Measurements from ENCODE around the gene MORC2.

The MORC2 gene

GRCh38 chr22:30934053-30934452 lies 34.5 kb downstream of the MORC2 start:
- Histone ChIP-seq H3K27ac (ENCODE audit: low read depth, low read length) (no peak overlapping the region), H3K4me3 (ENCODE audit: low read depth in 1 of 2, low read length in 2 of 2) (no peak overlapping the region), H3K9me3 (ENCODE audit: control insufficient read depth in 1 of 2, low read length in 2 of 2) (no peaks in the 10 kb centered on the region), H3K27me3 (ENCODE audit: control insufficient read depth in 1 of 2, insufficient read depth in 2 of 2, low read length in 2 of 2) (no peaks in the 10 kb centered on the region), H3K9ac (ENCODE audit: low read depth in 1 of 2, low read length in 2 of 2) (no peak overlapping the region), H3K4me1 (ENCODE audit: control insufficient read depth in 1 of 2, insufficient read depth in 2 of 2, low read length in 2 of 2) (no peaks in the 10 kb centered on the region), H3K36me3 (ENCODE audit: control insufficient read depth in 1 of 2, insufficient read depth in 2 of 2, low read length in 2 of 2) (peaks cover 58 to 92% of the 10 kb centered on the region in 2 donors)

- H3K4me3 ChIP-seq (ENCODE audit: low read depth in 1 of 2, low read length in 2 of 2): no peak overlapping the region
- no peaks in the 10 kb centered on the region for H3K27me3 ChIP-seq (ENCODE audit: control insufficient read depth in 1 of 2, insufficient read depth in 2 of 2, low read length in 2 of 2)
- no peak overlapping the region for H3K9ac ChIP-seq (ENCODE audit: low read depth in 1 of 2, low read length in 2 of 2)
- no peak overlapping the region for H3K27ac ChIP-seq (ENCODE audit: low read depth, low read length)
- no peaks in the 10 kb centered on the region for H3K9me3 ChIP-seq (ENCODE audit: control insufficient read depth in 1 of 2, low read length in 2 of 2)
- H3K4me1 ChIP-seq (ENCODE audit: control insufficient read depth in 1 of 2, insufficient read depth in 2 of 2, low read length in 2 of 2): no peaks in the 10 kb centered on the region
- peaks cover 64 to 94% of the 10 kb centered on the region in 2 donors for H3K36me3 ChIP-seq (ENCODE audit: control insufficient read depth in 1 of 2, insufficient read depth in 2 of 2, low read length in 2 of 2)
Observed at GRCh38 chr22:30933457-30933856, 35.1 kb downstream of the MORC2 start.

GRCh38 chr22:30932661-30933060 lies 35.9 kb downstream of the MORC2 start:
- no peak overlapping the region for H3K9ac ChIP-seq (ENCODE audit: low read depth in 1 of 2, low read length in 2 of 2)
- H3K36me3 ChIP-seq (ENCODE audit: control insufficient read depth in 1 of 2, insufficient read depth in 2 of 2, low read length in 2 of 2): peaks cover 66 to 94% of the 10 kb centered on the region in 2 donors
- no peaks in the 10 kb centered on the region for H3K27me3 ChIP-seq (ENCODE audit: control insufficient read depth in 1 of 2, insufficient read depth in 2 of 2, low read length in 2 of 2)
- no peaks in the 10 kb centered on the region for H3K4me1 ChIP-seq (ENCODE audit: control insufficient read depth in 1 of 2, insufficient read depth in 2 of 2, low read length in 2 of 2)
- no peaks in the 10 kb centered on the region for H3K9me3 ChIP-seq (ENCODE audit: control insufficient read depth in 1 of 2, low read length in 2 of 2)
- no peak overlapping the region for H3K27ac ChIP-seq (ENCODE audit: low read depth, low read length)
- H3K4me3 ChIP-seq (ENCODE audit: low read depth in 1 of 2, low read length in 2 of 2): no peak overlapping the region

GRCh38 chr22:30931541-30932300 lies 36.9 kb downstream of the MORC2 start:
- H3K9me3 ChIP-seq (ENCODE audit: control insufficient read depth in 1 of 2, low read length in 2 of 2): no peaks in the 10 kb centered on the region
- H3K27ac ChIP-seq (ENCODE audit: low read depth, low read length): no peak overlapping the region
- H3K4me1 ChIP-seq (ENCODE audit: control insufficient read depth in 1 of 2, insufficient read depth in 2 of 2, low read length in 2 of 2): no peaks in the 10 kb centered on the region
- H3K4me3 ChIP-seq (ENCODE audit: low read depth in 1 of 2, low read length in 2 of 2): no peak overlapping the region
- H3K36me3 ChIP-seq (ENCODE audit: control insufficient read depth in 1 of 2, insufficient read depth in 2 of 2, low read length in 2 of 2): peaks cover 65 to 94% of the 10 kb centered on the region in 2 donors
- H3K27me3 ChIP-seq (ENCODE audit: control insufficient read depth in 1 of 2, insufficient read depth in 2 of 2, low read length in 2 of 2): no peaks in the 10 kb centered on the region
- H3K9ac ChIP-seq (ENCODE audit: low read depth in 1 of 2, low read length in 2 of 2): no peak overlapping the region

- no peak overlapping the region for H3K9ac ChIP-seq (ENCODE audit: low read depth in 1 of 2, low read length in 2 of 2)
- H3K4me3 ChIP-seq (ENCODE audit: low read depth in 1 of 2, low read length in 2 of 2): no peak overlapping the region
- no peak overlapping the region for H3K27ac ChIP-seq (ENCODE audit: low read depth, low read length)
- no peaks in the 10 kb centered on the region for H3K4me1 ChIP-seq (ENCODE audit: control insufficient read depth in 1 of 2, insufficient read depth in 2 of 2, low read length in 2 of 2)
- H3K27me3 ChIP-seq (ENCODE audit: control insufficient read depth in 1 of 2, insufficient read depth in 2 of 2, low read length in 2 of 2): no peaks in the 10 kb centered on the region
- H3K9me3 ChIP-seq (ENCODE audit: control insufficient read depth in 1 of 2, low read length in 2 of 2): no peaks in the 10 kb centered on the region
- peaks cover 64 to 91% of the 10 kb centered on the region in 2 donors for H3K36me3 ChIP-seq (ENCODE audit: control insufficient read depth in 1 of 2, insufficient read depth in 2 of 2, low read length in 2 of 2)
Observed at GRCh38 chr22:30930228-30930627, 38.3 kb downstream of the MORC2 start.

GRCh38 chr22:30928401-30928800 lies 40.2 kb downstream of the MORC2 start:
- no peaks in the 10 kb centered on the region for H3K4me1 ChIP-seq (ENCODE audit: control insufficient read depth in 1 of 2, insufficient read depth in 2 of 2, low read length in 2 of 2)
- peaks cover 49 to 74% of the 10 kb centered on the region in 2 donors for H3K36me3 ChIP-seq (ENCODE audit: control insufficient read depth in 1 of 2, insufficient read depth in 2 of 2, low read length in 2 of 2)
- no peak overlapping the region for H3K9ac ChIP-seq (ENCODE audit: low read depth in 1 of 2, low read length in 2 of 2)

GRCh38 chr22:30927806-30928205 lies 40.8 kb downstream of the MORC2 start:
- no peak overlapping the region for H3K9ac ChIP-seq (ENCODE audit: low read depth in 1 of 2, low read length in 2 of 2)
- H3K4me1 ChIP-seq (ENCODE audit: control insufficient read depth in 1 of 2, insufficient read depth in 2 of 2, low read length in 2 of 2): no peaks in the 10 kb centered on the region
- no peaks in the 10 kb centered on the region for H3K27me3 ChIP-seq (ENCODE audit: control insufficient read depth in 1 of 2, insufficient read depth in 2 of 2, low read length in 2 of 2)
- H3K4me3 ChIP-seq (ENCODE audit: low read depth in 1 of 2, low read length in 2 of 2): no peak overlapping the region
- no peaks in the 10 kb centered on the region for H3K9me3 ChIP-seq (ENCODE audit: control insufficient read depth in 1 of 2, low read length in 2 of 2)
- H3K36me3 ChIP-seq (ENCODE audit: control insufficient read depth in 1 of 2, insufficient read depth in 2 of 2, low read length in 2 of 2): peaks cover 44 to 68% of the 10 kb centered on the region in 2 donors
- H3K27ac ChIP-seq (ENCODE audit: low read depth, low read length): no peak overlapping the region

More at GRCh38 chr22:30928401-30928800, 40.2 kb downstream of the MORC2 start:
- H3K9me3 ChIP-seq (ENCODE audit: control insufficient read depth in 1 of 2, low read length in 2 of 2): no peaks in the 10 kb centered on the region
- H3K27me3 ChIP-seq (ENCODE audit: control insufficient read depth in 1 of 2, insufficient read depth in 2 of 2, low read length in 2 of 2): no peaks in the 10 kb centered on the region
- H3K4me3 ChIP-seq (ENCODE audit: low read depth in 1 of 2, low read length in 2 of 2): no peak overlapping the region
- H3K27ac ChIP-seq (ENCODE audit: low read depth, low read length): no peak overlapping the region

- Histone ChIP-seq H3K27me3 (ENCODE audit: control insufficient read depth in 1 of 2, insufficient read depth in 2 of 2, low read length in 2 of 2) (no peaks in the 10 kb centered on the region), H3K36me3 (ENCODE audit: control insufficient read depth in 1 of 2, insufficient read depth in 2 of 2, low read length in 2 of 2) (peaks cover 33 to 57% of the 10 kb centered on the region in 2 donors), H3K4me1 (ENCODE audit: control insufficient read depth in 1 of 2, insufficient read depth in 2 of 2, low read length in 2 of 2) (peaks cover 0 to 5% of the 10 kb centered on the region in 2 donors), H3K4me3 (ENCODE audit: low read depth in 1 of 2, low read length in 2 of 2) (no peak overlapping the region), H3K27ac (ENCODE audit: low read depth, low read length) (no peak overlapping the region), H3K9me3 (ENCODE audit: control insufficient read depth in 1 of 2, low read length in 2 of 2) (no peaks in the 10 kb centered on the region), H3K9ac (ENCODE audit: low read depth in 1 of 2, low read length in 2 of 2) (no peak overlapping the region)
Observed at GRCh38 chr22:30926706-30927105, 41.9 kb downstream of the MORC2 start.

- no peak overlapping the region for H3K27ac ChIP-seq (ENCODE audit: low read depth, low read length)
- no peak overlapping the region for H3K4me3 ChIP-seq (ENCODE audit: low read depth in 1 of 2, low read length in 2 of 2)
- peaks cover 4 to 5% of the 10 kb centered on the region in 2 donors for H3K4me1 ChIP-seq (ENCODE audit: control insufficient read depth in 1 of 2, insufficient read depth in 2 of 2, low read length in 2 of 2)
- H3K36me3 ChIP-seq (ENCODE audit: control insufficient read depth in 1 of 2, insufficient read depth in 2 of 2, low read length in 2 of 2): peaks cover 27 to 47% of the 10 kb centered on the region in 2 donors
- no peaks in the 10 kb centered on the region for H3K9me3 ChIP-seq (ENCODE audit: control insufficient read depth in 1 of 2, low read length in 2 of 2)
- no peak overlapping the region for H3K9ac ChIP-seq (ENCODE audit: low read depth in 1 of 2, low read length in 2 of 2)
- no peaks in the 10 kb centered on the region for H3K27me3 ChIP-seq (ENCODE audit: control insufficient read depth in 1 of 2, insufficient read depth in 2 of 2, low read length in 2 of 2)
Observed at GRCh38 chr22:30925667-30926066, 42.9 kb downstream of the MORC2 start.

- Histone ChIP-seq H3K9ac (ENCODE audit: low read depth in 1 of 2, low read length in 2 of 2) (no peak overlapping the region), H3K9me3 (ENCODE audit: control insufficient read depth in 1 of 2, low read length in 2 of 2) (no peaks in the 10 kb centered on the region)
Observed at GRCh38 chr22:30923168-30923900, 45.2 kb downstream of the MORC2 start.

More at GRCh38 chr22:30923168-30923900, 45.2 kb downstream of the MORC2 start:
- H3K36me3 ChIP-seq (ENCODE audit: control insufficient read depth in 1 of 2, insufficient read depth in 2 of 2, low read length in 2 of 2): peaks cover 20 to 29% of the 10 kb centered on the region in 2 donors
- H3K27ac ChIP-seq (ENCODE audit: low read depth, low read length): no peak overlapping the region
- H3K27me3 ChIP-seq (ENCODE audit: control insufficient read depth in 1 of 2, insufficient read depth in 2 of 2, low read length in 2 of 2): no peaks in the 10 kb centered on the region
- H3K4me1 ChIP-seq (ENCODE audit: control insufficient read depth in 1 of 2, insufficient read depth in 2 of 2, low read length in 2 of 2): peaks cover 4 to 5% of the 10 kb centered on the region in 2 donors
- no peak overlapping the region for H3K4me3 ChIP-seq (ENCODE audit: low read depth in 1 of 2, low read length in 2 of 2)

All from duodenal mucosa (tissue), 2 donors.